Activated CD4-positive, alpha-beta memory T cell treated with anti-CD3 and anti-CD28 coated beads for 36 hours (primary cell): ENCODE measurements around the gene SEL1L3. TPM values are rescaled to one million over a fixed set of nuclear protein-coding genes. Genes with fewer than 3 reads are reported as not detected.

Experiments used
- CTCF ChIA-PET: fragments of 350-600 bp; sonication (Branson Sonifier 250); formaldehyde crosslinking; loops from one replicate; lab custom pipeline; 2021; ENCODE audit warnings: antibody characterized with exemption, inconsistent platforms; lab: Charles Lee
- POLR2A ChIA-PET: fragments of 350-600 bp; sonication (Branson Sonifier 250); formaldehyde crosslinking; loops from one replicate; lab custom pipeline; 2021; ENCODE audit warnings: antibody characterized with exemption; lab: Charles Lee
- DNase-seq: peaks from one replicate; pipeline ENCODE4 v3.0.0-alpha.2; 2020
- H3K27ac Mint-ChIP-seq: one replicate; pipeline ENCODE4 v1.8.0; 2021; ENCODE audit warnings: mixed read lengths
- H3K27me3 Mint-ChIP-seq: one replicate; pipeline ENCODE4 v1.8.0; 2021; ENCODE audit warnings: mixed read lengths
- H3K36me3 Mint-ChIP-seq: one replicate; pipeline ENCODE4 v1.8.0; 2021; ENCODE audit warnings: mixed read lengths
- H3K4me1 Mint-ChIP-seq: one replicate; pipeline ENCODE4 v1.8.0; 2021; ENCODE audit warnings: low read depth, mixed read lengths
- H3K4me3 Mint-ChIP-seq: one replicate; pipeline ENCODE4 v1.8.0; 2021; ENCODE audit warnings: mild to moderate bottlenecking, mixed read lengths
- H3K9me3 Mint-ChIP-seq: one replicate; pipeline ENCODE4 v1.8.0; 2021; ENCODE audit warnings: mixed read lengths
- intact Hi-C: fragments of 100-400 bp; cut with micrococcal nuclease; formaldehyde crosslinking; loops from one replicate; pipeline ENCODE4 v1.15.1; 2023
- total RNA-seq, 2 experiments: library from RNA; stranded (reverse); gene quantifications; one replicate each; pipeline ENCODE4 v1.2.3, GENCODE V29; 2021

The SEL1L3 gene
- total RNA-seq, 2 experiments from 2014 or later, result 67.1 to 67.7 TPM

GRCh38 chr4:25861280-25861950, 1.4 kb downstream of the SEL1L3 start:
- Mint-ChIP-seq H3K4me1 (peaks cover 52% of the 10 kb centered on the region), H3K27ac (peak overlapping the region; percentile 100), H3K27me3 (peaks cover 2% of the 10 kb centered on the region), H3K9me3 (no peaks in the 10 kb centered on the region), H3K36me3 (peaks cover 9% of the 10 kb centered on the region), H3K4me3 (peak overlapping the region; percentile 99)
- no peak for DNase-seq
- ChIA-PET POLR2A (interaction anchor here (0.6 to 1.4 kb wide), 2 partner anchors 53 to 1021 kb away, joined by 3 to 8 read pairs; partner anchors contain the start of gene SMIM20), CTCF (no interaction called here)
- intact Hi-C loops, result loop anchor here (1.0 to 10.0 kb wide), 4 partner anchors 53 to 333 kb away; partner anchors contain the start of gene SMIM20

GRCh38 chr4:25860586-25861279, 2.1 kb downstream of the SEL1L3 start:
- Mint-ChIP-seq H3K9me3 (no peaks in the 10 kb centered on the region), H3K36me3 (peaks cover 9% of the 10 kb centered on the region), H3K27me3 (peaks cover 2% of the 10 kb centered on the region), H3K4me1 (peaks cover 58% of the 10 kb centered on the region), H3K27ac (peak overlapping the region; percentile 100), H3K4me3 (peak overlapping the region; percentile 99)
- ChIA-PET CTCF (no interaction called here), POLR2A (interaction anchor here (0.6 to 1.1 kb wide), 2 partner anchors 54 to 1021 kb away, joined by 3 to 5 read pairs; partner anchors contain the start of gene SMIM20)
- intact Hi-C loops, result loop anchor here (1.0 to 10.0 kb wide), 4 partner anchors 54 to 334 kb away; partner anchors contain the start of gene SMIM20
- no peak for DNase-seq

- DNase-seq, result peak; percentile 46
- peak overlapping the region; percentile 99 for H3K4me3 Mint-ChIP-seq
- H3K27me3 Mint-ChIP-seq, result peaks cover 2% of the 10 kb centered on the region
- H3K27ac Mint-ChIP-seq, result peak overlapping the region; percentile 100
- peaks cover 9% of the 10 kb centered on the region for H3K36me3 Mint-ChIP-seq
- no peaks in the 10 kb centered on the region for H3K9me3 Mint-ChIP-seq
- intact Hi-C loops, result loop anchor here (1.0 to 10.0 kb wide), 4 partner anchors 14 to 1143 kb away; no protein-coding TSS in a partner anchor
- ChIA-PET CTCF (interaction anchor here (0.7 to 1.9 kb wide), 3 partner anchors 17 to 129 kb away, joined by 3 to 8 read pairs (median 3); no protein-coding TSS in a partner anchor), POLR2A (interaction anchor here (0.6 to 1.5 kb wide), 5 partner anchors 9 to 461 kb away, joined by 3 to 5 read pairs (median 3); partner anchors contain the start of gene SMIM20)
- peaks cover 70% of the 10 kb centered on the region for H3K4me1 Mint-ChIP-seq
These were observed 3.2 kb downstream of the SEL1L3 start for GRCh38 chr4:25859429-25860148.

- POLR2A ChIA-PET, result no interaction called here
- no peak overlapping the region for H3K4me3 Mint-ChIP-seq
- intact Hi-C loops, result loop anchor here (5.0 kb wide), 1 partner anchor 1144 kb away; no protein-coding TSS in a partner anchor
These were observed 4.9 kb downstream of the SEL1L3 start for GRCh38 chr4:25857851-25858400.

GRCh38 chr4:25857403-25857802, 5.4 kb downstream of the SEL1L3 start:
- peaks cover 83% of the 10 kb centered on the region for H3K4me1 Mint-ChIP-seq
- CTCF ChIA-PET, result interaction anchor here (1.3 to 1.9 kb wide), 3 partner anchors 15 to 130 kb away, joined by 3 to 8 read pairs (median 3); no protein-coding TSS in a partner anchor
- DNase-seq, result no peak
- H3K36me3 Mint-ChIP-seq, result peaks cover 10% of the 10 kb centered on the region
- intact Hi-C loops, result loop anchor here (5.0 kb wide), 1 partner anchor 1145 kb away; no protein-coding TSS in a partner anchor
- no peaks in the 10 kb centered on the region for H3K9me3 Mint-ChIP-seq
- peak overlapping the region; percentile 63 for H3K27ac Mint-ChIP-seq
- H3K4me3 Mint-ChIP-seq, result no peak overlapping the region
- POLR2A ChIA-PET, result interaction anchor here (0.6 kb wide), 1 partner anchor 219 kb away, joined by 8 read pairs; no protein-coding TSS in a partner anchor
- H3K27me3 Mint-ChIP-seq, result peaks cover 2% of the 10 kb centered on the region

More at GRCh38 chr4:25857851-25858400, 4.9 kb downstream of the SEL1L3 start:
- no peaks in the 10 kb centered on the region for H3K9me3 Mint-ChIP-seq
- peaks cover 9% of the 10 kb centered on the region for H3K36me3 Mint-ChIP-seq
- H3K4me1 Mint-ChIP-seq, result peaks cover 77% of the 10 kb centered on the region
- H3K27me3 Mint-ChIP-seq, result peaks cover 2% of the 10 kb centered on the region
- no peak for DNase-seq
- CTCF ChIA-PET, result interaction anchor here (1.3 to 1.9 kb wide), 2 partner anchors 70 to 130 kb away, joined by 3 to 8 read pairs; no protein-coding TSS in a partner anchor
- peak overlapping the region; percentile 63 for H3K27ac Mint-ChIP-seq

GRCh38 chr4:25856756-25857155, 6.0 kb downstream of the SEL1L3 start:
- H3K9me3 Mint-ChIP-seq, result no peaks in the 10 kb centered on the region
- ChIA-PET CTCF (interaction anchor here (1.3 to 1.5 kb wide), 2 partner anchors 14 to 71 kb away, joined by 3 read pairs; no protein-coding TSS in a partner anchor), POLR2A (interaction anchor here (0.6 kb wide), 1 partner anchor 220 kb away, joined by 8 read pairs; no protein-coding TSS in a partner anchor)
- DNase-seq, result no peak
- intact Hi-C loops, result loop anchor here (5.0 kb wide), 1 partner anchor 1146 kb away; no protein-coding TSS in a partner anchor
- H3K27ac Mint-ChIP-seq, result peak overlapping the region; percentile 63
- H3K4me3 Mint-ChIP-seq, result no peak overlapping the region
- peaks cover 86% of the 10 kb centered on the region for H3K4me1 Mint-ChIP-seq
- peaks cover 7% of the 10 kb centered on the region for H3K36me3 Mint-ChIP-seq
- no peaks in the 10 kb centered on the region for H3K27me3 Mint-ChIP-seq

- Mint-ChIP-seq H3K4me3 (no peak overlapping the region), H3K9me3 (no peaks in the 10 kb centered on the region), H3K36me3 (peaks cover 10% of the 10 kb centered on the region), H3K4me1 (peaks cover 82% of the 10 kb centered on the region), H3K27ac (peak overlapping the region; percentile 9), H3K27me3 (no peaks in the 10 kb centered on the region)
- ChIA-PET CTCF (no interaction called here), POLR2A (no interaction called here)
- intact Hi-C loops, result no loop called here
- no peak for DNase-seq
These were observed 10.7 kb downstream of the SEL1L3 start for GRCh38 chr4:25852103-25852502.

- CTCF ChIA-PET, result no interaction called here
- intact Hi-C loops, result no loop called here
- no peaks in the 10 kb centered on the region for H3K27me3 Mint-ChIP-seq
- peaks cover 37% of the 10 kb centered on the region for H3K36me3 Mint-ChIP-seq
- no peak for DNase-seq
- H3K4me3 Mint-ChIP-seq, result no peak overlapping the region
- POLR2A ChIA-PET, result no interaction called here
- H3K27ac Mint-ChIP-seq, result no peak overlapping the region
- no peaks in the 10 kb centered on the region for H3K9me3 Mint-ChIP-seq
- H3K4me1 Mint-ChIP-seq, result peaks cover 85% of the 10 kb centered on the region
These were observed 15.5 kb downstream of the SEL1L3 start for GRCh38 chr4:25847329-25847728.

GRCh38 chr4:25845841-25846653, 16.7 kb downstream of the SEL1L3 start:
- ChIA-PET POLR2A (interaction anchor here (1.4 to 1.9 kb wide), 2 partner anchors 9 to 13 kb away, joined by 5 to 10 read pairs; no protein-coding TSS in a partner anchor), CTCF (interaction anchor here (1.9 kb wide), 1 partner anchor 9 kb away, joined by 4 read pairs; no protein-coding TSS in a partner anchor)
- intact Hi-C loops, result loop anchor here (1.0 kb wide), 3 partner anchors 9 to 92 kb away; no protein-coding TSS in a partner anchor
- H3K4me3 Mint-ChIP-seq, result no peak overlapping the region
- H3K4me1 Mint-ChIP-seq, result peaks cover 82% of the 10 kb centered on the region
- no peaks in the 10 kb centered on the region for H3K27me3 Mint-ChIP-seq
- peak overlapping the region; percentile 75 for H3K27ac Mint-ChIP-seq
- H3K9me3 Mint-ChIP-seq, result no peaks in the 10 kb centered on the region
- no peak for DNase-seq
- H3K36me3 Mint-ChIP-seq, result peaks cover 40% of the 10 kb centered on the region
